Activated naive CD4-positive, alpha-beta T cell treated with anti-CD3 and anti-CD28 coated beads, Interleukin-2, amount 10 ng/mL, durations not matched to agents 7 days and 5 days (primary cell): ENCODE results near the gene MCAT.
A peak's percentile ranks its signal among the peaks of the same experiment; 100 is the strongest.

Experiments
- CTCF ChIA-PET: fragments of 350-600 bp; sonication (Branson Sonifier 250); formaldehyde crosslinking; loops from one replicate; lab custom pipeline; 2021; ENCODE audit warnings: antibody characterized with exemption; lab: Charles Lee
- DNase-seq: peaks from one replicate; pipeline ENCODE4 v3.0.0-alpha.2; 2020
- H3K27ac Mint-ChIP-seq: one replicate; pipeline ENCODE4 v1.8.0; 2021; ENCODE audit warnings: mild to moderate bottlenecking, moderate library complexity, mixed read lengths
- H3K27me3 Mint-ChIP-seq: one replicate; pipeline ENCODE4 v1.8.0; 2021; ENCODE audit warnings: mild to moderate bottlenecking, mixed read lengths
- H3K36me3 Mint-ChIP-seq: one replicate; pipeline ENCODE4 v1.8.0; 2021; ENCODE audit warnings: mixed read lengths
- H3K4me1 Mint-ChIP-seq: one replicate; pipeline ENCODE4 v1.8.0; 2021; ENCODE audit warnings: mixed read lengths
- H3K4me3 Mint-ChIP-seq: one replicate; pipeline ENCODE4 v1.8.0; 2021; ENCODE audit warnings: mild to moderate bottlenecking, moderate library complexity, mixed read lengths
- H3K9me3 Mint-ChIP-seq: one replicate; pipeline ENCODE4 v1.8.0; 2021; ENCODE audit warnings: mixed read lengths

The MCAT gene

DNA sequence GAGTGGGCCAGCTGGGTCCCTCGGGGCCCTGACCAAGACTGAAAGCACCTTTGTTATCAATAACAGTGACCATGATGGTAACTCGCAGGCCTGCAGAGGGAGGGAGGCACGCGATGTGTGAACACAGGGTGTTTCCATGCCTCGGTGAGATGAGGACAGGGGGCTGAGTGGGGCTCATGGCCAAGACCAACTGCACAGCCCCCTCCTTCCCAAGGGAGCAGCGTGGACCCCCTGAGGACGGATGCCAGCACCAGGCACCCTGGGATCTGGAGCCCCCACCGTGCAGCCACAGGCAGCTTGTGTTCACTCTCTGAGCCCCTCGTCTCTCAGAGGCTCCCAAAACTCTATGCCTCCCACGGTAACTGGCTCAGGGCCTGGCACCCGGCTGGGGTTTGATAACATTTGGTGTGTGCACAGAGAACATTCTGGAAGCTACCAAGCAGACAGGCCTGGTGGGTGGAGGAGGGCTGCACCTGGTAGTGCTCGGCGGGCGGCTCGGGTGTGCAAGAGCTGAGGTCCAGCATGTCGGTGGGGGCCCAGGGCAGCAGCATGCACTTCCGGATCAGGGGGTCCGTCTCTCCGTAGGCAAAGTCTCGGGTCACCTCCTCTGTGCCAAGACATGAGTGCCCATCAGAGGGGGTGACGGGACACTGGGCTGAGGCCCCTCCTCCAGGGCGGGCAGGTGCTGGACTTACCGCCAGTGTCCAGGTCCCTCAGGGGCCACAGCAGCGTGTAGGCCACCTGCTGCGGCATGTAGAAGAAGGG is 36.1 kb upstream of the MCAT start:
- H3K4me3 Mint-ChIP-seq = no peak overlapping the region
- peaks cover 10% of the 10 kb centered on the region for H3K4me1 Mint-ChIP-seq
- H3K9me3 Mint-ChIP-seq = no peaks in the 10 kb centered on the region
- DNase-seq = no peak
- H3K27ac Mint-ChIP-seq = no peak overlapping the region
- CTCF ChIA-PET = no interaction called here
- H3K27me3 Mint-ChIP-seq = no peaks in the 10 kb centered on the region
- peaks cover 21% of the 10 kb centered on the region for H3K36me3 Mint-ChIP-seq

DNA sequence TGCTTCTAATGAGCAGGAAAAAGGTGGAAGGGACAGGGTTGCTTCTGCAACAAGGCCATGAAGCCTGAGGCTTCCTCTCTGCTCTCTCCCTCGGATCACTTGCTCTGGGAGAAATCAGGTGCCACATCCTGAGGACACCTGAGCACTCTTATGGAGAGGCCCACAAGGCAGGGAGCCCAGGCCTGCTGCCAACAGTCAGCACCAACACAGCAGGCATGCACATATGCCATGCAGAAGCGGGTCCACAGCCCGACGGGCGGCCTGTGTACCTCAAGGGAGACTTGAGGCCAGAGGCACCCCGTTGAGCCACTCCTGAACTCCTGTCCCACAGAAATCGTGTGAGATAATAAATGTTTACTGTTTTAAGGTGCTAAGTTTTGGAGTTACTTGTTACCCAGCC is 34.3 kb upstream of the MCAT start:
- Mint-ChIP-seq H3K4me1 (no peaks in the 10 kb centered on the region), H3K27me3 (no peaks in the 10 kb centered on the region), H3K9me3 (no peaks in the 10 kb centered on the region), H3K36me3 (peaks cover 25% of the 10 kb centered on the region), H3K27ac (no peak overlapping the region), H3K4me3 (no peak overlapping the region)
- CTCF ChIA-PET = no interaction called here
- no peak for DNase-seq

- peaks cover 28% of the 10 kb centered on the region for H3K36me3 Mint-ChIP-seq
Measured at GRCh38 chr22:43176090-43176489, 32.9 kb upstream of the MCAT start.

GRCh38 chr22:43174941-43175531 is 31.8 kb upstream of the MCAT start:
- H3K4me1 Mint-ChIP-seq = peaks cover 7% of the 10 kb centered on the region
- H3K27me3 Mint-ChIP-seq = no peaks in the 10 kb centered on the region
- H3K36me3 Mint-ChIP-seq = peaks cover 30% of the 10 kb centered on the region
- no peak overlapping the region for H3K4me3 Mint-ChIP-seq
- no peaks in the 10 kb centered on the region for H3K9me3 Mint-ChIP-seq
- DNase-seq = no peak
- no peak overlapping the region for H3K27ac Mint-ChIP-seq
- CTCF ChIA-PET = no interaction called here

More at GRCh38 chr22:43176090-43176489, 32.9 kb upstream of the MCAT start:
- no peak for DNase-seq
- H3K27ac Mint-ChIP-seq = no peak overlapping the region
- peaks cover under 1% of the 10 kb centered on the region for H3K4me1 Mint-ChIP-seq
- CTCF ChIA-PET = no interaction called here
- H3K4me3 Mint-ChIP-seq = no peak overlapping the region
- no peaks in the 10 kb centered on the region for H3K27me3 Mint-ChIP-seq
- no peaks in the 10 kb centered on the region for H3K9me3 Mint-ChIP-seq

- Mint-ChIP-seq H3K9me3 (no peaks in the 10 kb centered on the region), H3K4me1 (peaks cover 7% of the 10 kb centered on the region), H3K36me3 (peaks cover 24% of the 10 kb centered on the region), H3K27me3 (no peaks in the 10 kb centered on the region), H3K27ac (no peak overlapping the region), H3K4me3 (no peak overlapping the region)
- no peak for DNase-seq
- CTCF ChIA-PET = no interaction called here
Measured at GRCh38 chr22:43173976-43174720, 30.9 kb upstream of the MCAT start.

DNA sequence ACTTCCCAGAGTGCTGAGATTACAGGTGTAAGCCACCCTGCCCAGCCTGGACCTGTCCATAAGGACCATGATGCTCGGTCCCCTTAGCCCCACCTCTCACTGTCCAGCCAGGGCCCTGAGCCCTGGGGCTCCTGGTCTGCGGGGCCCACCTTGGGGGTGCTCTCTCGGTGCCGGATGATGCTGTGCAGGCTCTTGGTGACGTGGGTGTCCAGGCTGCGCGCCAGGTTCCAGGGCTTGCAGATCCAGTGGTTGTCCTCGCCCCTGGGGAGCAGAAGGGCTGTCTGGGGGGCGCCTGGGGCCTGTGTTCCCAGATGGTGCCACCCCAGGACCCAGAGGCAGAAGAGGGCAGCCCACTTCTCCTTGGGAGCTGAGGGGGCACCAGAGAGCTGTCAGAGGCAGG is 30.4 kb upstream of the MCAT start:
- no peaks in the 10 kb centered on the region for H3K27me3 Mint-ChIP-seq
- CTCF ChIA-PET = no interaction called here
- H3K27ac Mint-ChIP-seq = no peak overlapping the region
- peaks cover 7% of the 10 kb centered on the region for H3K4me1 Mint-ChIP-seq
- H3K4me3 Mint-ChIP-seq = no peak overlapping the region
- no peaks in the 10 kb centered on the region for H3K9me3 Mint-ChIP-seq
- no peak for DNase-seq
- H3K36me3 Mint-ChIP-seq = peaks cover 18% of the 10 kb centered on the region

DNA sequence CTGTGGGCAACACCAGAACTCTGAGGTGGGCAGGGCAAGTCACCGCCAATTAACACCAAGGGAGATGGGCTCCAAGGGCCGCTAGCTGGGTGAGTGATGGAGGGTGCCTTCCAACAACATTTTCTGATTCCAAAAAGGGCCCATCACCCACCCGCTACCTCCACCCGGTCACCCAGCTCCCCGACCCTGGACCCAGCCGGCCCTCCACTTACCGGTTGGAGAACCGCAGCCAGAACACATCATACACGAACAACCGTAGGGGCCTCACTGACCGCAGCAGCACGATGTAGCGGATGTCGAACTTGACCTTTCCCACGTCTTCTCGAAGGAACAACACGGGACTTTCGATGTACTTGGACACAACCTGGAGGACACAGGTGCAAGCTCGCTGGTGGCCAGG is 29.0 kb upstream of the MCAT start:
- no peak overlapping the region for H3K4me3 Mint-ChIP-seq
- no peaks in the 10 kb centered on the region for H3K9me3 Mint-ChIP-seq
- peaks cover 14% of the 10 kb centered on the region for H3K36me3 Mint-ChIP-seq
- CTCF ChIA-PET = no interaction called here
- H3K27me3 Mint-ChIP-seq = no peaks in the 10 kb centered on the region
- H3K27ac Mint-ChIP-seq = no peak overlapping the region
- peaks cover 7% of the 10 kb centered on the region for H3K4me1 Mint-ChIP-seq
- no peak for DNase-seq

GRCh38 chr22:43171607-43172006 is 28.4 kb upstream of the MCAT start:
- Mint-ChIP-seq H3K9me3 (no peaks in the 10 kb centered on the region), H3K27ac (no peak overlapping the region), H3K27me3 (no peaks in the 10 kb centered on the region), H3K4me3 (no peak overlapping the region), H3K4me1 (peaks cover 7% of the 10 kb centered on the region), H3K36me3 (peaks cover 14% of the 10 kb centered on the region)
- DNase-seq = no peak
- CTCF ChIA-PET = no interaction called here

- CTCF ChIA-PET = no interaction called here
- DNase-seq = no peak
- peaks cover 14% of the 10 kb centered on the region for H3K36me3 Mint-ChIP-seq
- no peaks in the 10 kb centered on the region for H3K27me3 Mint-ChIP-seq
- H3K4me3 Mint-ChIP-seq = no peak overlapping the region
- H3K4me1 Mint-ChIP-seq = peaks cover 7% of the 10 kb centered on the region
- H3K9me3 Mint-ChIP-seq = no peaks in the 10 kb centered on the region
- H3K27ac Mint-ChIP-seq = no peak overlapping the region
Measured at GRCh38 chr22:43171019-43171491, 27.9 kb upstream of the MCAT start.

GRCh38 chr22:43170131-43170480 is 26.9 kb upstream of the MCAT start:
- DNase-seq = no peak
- CTCF ChIA-PET = no interaction called here
- Mint-ChIP-seq H3K4me1 (peaks cover 7% of the 10 kb centered on the region), H3K27me3 (no peaks in the 10 kb centered on the region), H3K9me3 (no peaks in the 10 kb centered on the region), H3K4me3 (no peak overlapping the region), H3K36me3 (peaks cover 12% of the 10 kb centered on the region), H3K27ac (peak overlapping the region; percentile 45)

DNA sequence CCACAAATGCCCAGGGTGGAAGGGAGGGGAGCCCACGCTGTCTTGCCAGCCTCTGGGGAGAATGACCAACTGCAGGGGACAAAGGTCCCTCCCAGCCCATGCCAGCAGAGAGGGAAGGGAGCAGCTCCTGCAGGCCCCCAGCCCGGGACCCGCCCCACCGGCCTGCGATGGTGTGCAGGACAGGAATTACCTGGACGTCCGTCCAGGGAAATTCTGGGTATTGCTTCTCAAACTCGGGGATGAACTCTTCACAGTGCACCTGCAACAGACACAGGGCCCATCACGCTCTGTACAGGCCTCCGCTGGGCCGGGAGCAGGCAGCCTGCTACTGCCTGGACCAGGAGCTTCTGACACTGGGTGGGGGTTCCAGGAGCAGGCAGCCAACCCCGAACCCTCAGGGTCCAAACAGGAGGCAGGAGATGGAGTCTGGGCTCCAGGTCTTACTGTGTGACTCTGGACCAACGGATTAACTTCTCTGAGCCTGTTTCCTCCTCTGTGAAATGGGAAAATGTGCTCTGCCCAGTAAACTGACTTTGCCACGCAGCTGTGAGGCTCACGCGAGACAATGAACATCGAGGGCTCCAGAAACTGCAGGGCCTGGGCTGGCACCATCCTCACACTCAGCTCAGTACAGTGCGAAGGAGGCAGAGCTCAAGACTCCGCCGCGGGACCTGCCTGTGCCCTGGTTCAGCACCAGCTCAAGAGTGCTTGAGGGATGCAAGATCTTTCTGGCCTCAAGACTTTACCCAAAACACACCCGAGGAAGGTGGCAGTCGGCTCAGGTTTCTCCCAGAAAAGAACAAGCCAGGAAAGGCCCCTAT is 26.3 kb upstream of the MCAT start:
- Mint-ChIP-seq H3K9me3 (no peaks in the 10 kb centered on the region), H3K27me3 (no peaks in the 10 kb centered on the region), H3K27ac (peak overlapping the region; percentile 14), H3K4me1 (peaks cover 7% of the 10 kb centered on the region), H3K4me3 (no peak overlapping the region), H3K36me3 (peaks cover 12% of the 10 kb centered on the region)
- CTCF ChIA-PET = no interaction called here
- DNase-seq = no peak

DNA sequence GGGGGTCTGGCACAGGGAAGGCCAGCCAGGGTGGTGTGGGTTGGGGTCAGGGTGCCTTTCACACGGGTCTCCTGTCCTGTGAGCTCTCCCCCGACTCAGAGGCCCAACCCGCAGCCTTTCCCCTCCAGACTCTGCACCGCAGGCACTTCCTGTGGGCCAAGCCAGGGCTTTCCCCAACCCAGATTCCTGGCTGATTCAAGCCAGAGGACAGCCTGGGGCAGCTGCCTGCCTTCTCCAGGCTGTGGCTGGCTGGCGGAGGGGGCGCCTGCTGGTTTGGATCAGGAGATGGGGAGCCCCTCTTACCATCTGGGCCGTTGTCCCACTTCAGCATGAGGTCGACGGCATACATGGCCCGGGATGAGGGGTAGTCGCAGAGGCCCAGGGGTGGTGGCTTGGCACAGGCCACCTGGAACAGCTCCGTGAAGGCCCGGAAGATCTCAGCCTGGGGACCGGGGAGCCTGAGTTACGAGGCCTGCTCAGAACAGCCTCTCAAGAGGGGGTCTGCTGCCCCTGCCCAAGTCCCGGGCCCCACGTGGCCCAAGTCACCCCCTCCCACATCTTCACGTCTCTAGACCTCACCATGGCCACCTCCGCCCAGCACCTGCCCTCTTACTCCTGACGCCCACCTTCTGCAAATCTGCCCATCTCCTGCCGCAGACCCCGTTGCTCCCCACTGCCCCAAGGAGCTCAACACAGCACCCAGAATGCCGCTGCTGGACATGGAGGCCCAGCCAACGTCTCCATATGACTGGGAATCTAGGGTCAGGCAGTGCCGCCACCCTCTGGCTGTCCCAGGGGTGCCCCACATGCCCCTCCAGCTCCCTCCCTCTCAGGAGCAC is 25.5 kb upstream of the MCAT start:
- CTCF ChIA-PET = no interaction called here
- peaks cover 18% of the 10 kb centered on the region for H3K36me3 Mint-ChIP-seq
- no peak overlapping the region for H3K4me3 Mint-ChIP-seq
- no peak overlapping the region for H3K27ac Mint-ChIP-seq
- peaks cover 7% of the 10 kb centered on the region for H3K4me1 Mint-ChIP-seq
- no peak for DNase-seq
- H3K27me3 Mint-ChIP-seq = no peaks in the 10 kb centered on the region
- H3K9me3 Mint-ChIP-seq = no peaks in the 10 kb centered on the region

GRCh38 chr22:43167001-43167589 is 23.9 kb upstream of the MCAT start:
- CTCF ChIA-PET = no interaction called here
- H3K9me3 Mint-ChIP-seq = no peaks in the 10 kb centered on the region

More at GRCh38 chr22:43167001-43167589, 23.9 kb upstream of the MCAT start:
- H3K36me3 Mint-ChIP-seq = peaks cover 11% of the 10 kb centered on the region
- no peaks in the 10 kb centered on the region for H3K27me3 Mint-ChIP-seq
- no peak overlapping the region for H3K4me3 Mint-ChIP-seq
- H3K27ac Mint-ChIP-seq = no peak overlapping the region
- peaks cover 7% of the 10 kb centered on the region for H3K4me1 Mint-ChIP-seq
- no peak for DNase-seq
